ENCODE results near the gene RNF220. TPM values are rescaled to one million over a fixed set of nuclear protein-coding genes. Genes with fewer than 3 reads are reported as not detected.
"Not testable (repeated sequence)": the region's sequence is repeated elsewhere in the genome, so short reads cannot be mapped to it uniquely, and the experiment has no call there.

Gene RNF220
- total RNA-seq, 1 donor from 2014 or later: 72.5 TPM

- Histone ChIP-seq H3K27me3 (ENCODE audit: low read depth) (no peaks in the 10 kb centered on the region), H3K36me3 (no peaks in the 10 kb centered on the region), H3K9me3 (no peaks in the 10 kb centered on the region), H3K27ac (no peak overlapping the region), H3K4me1 (peaks cover 4% of the 10 kb centered on the region), H3K4me3 (no peak overlapping the region)
- no peak for TF ChIP-seq CTCF (IDR thresholded peaks at IDR 0.05)
- DNase-seq (no peak), ATAC-seq (peak; percentile 41 to 73)
- intact Hi-C loops (cut with DNase I): no loop called here
Observed at GRCh38 chr1:44696789-44697345, 291.8 kb downstream of the RNF220 start.

- intact Hi-C loops (cut with DNase I): no loop called here
- Histone ChIP-seq H3K9me3 (no peaks in the 10 kb centered on the region), H3K27me3 (ENCODE audit: low read depth) (no peaks in the 10 kb centered on the region), H3K4me3 (no peak overlapping the region), H3K36me3 (no peaks in the 10 kb centered on the region), H3K4me1 (peaks cover 4% of the 10 kb centered on the region), H3K27ac (no peak overlapping the region)
- ATAC-seq (no peak), DNase-seq (no peak)
- no peak for TF ChIP-seq CTCF (IDR thresholded peaks at IDR 0.05)
Observed at GRCh38 chr1:44698138-44698537, 293.1 kb downstream of the RNF220 start.

- H3K9me3 ChIP-seq; H3K4me1 ChIP-seq; H3K27ac ChIP-seq; H3K36me3 ChIP-seq; H3K4me3 ChIP-seq; ATAC-seq; intact Hi-C loops (cut with DNase I); H3K27me3 ChIP-seq (ENCODE audit: low read depth); DNase-seq: not testable (repeated sequence)
Observed at GRCh38 chr1:44699375-44699774, 294.3 kb downstream of the RNF220 start.

GRCh38 chr1:44700573-44700972 is 295.5 kb downstream of the RNF220 start:
- no peak overlapping the region for H3K4me3 ChIP-seq
- H3K27ac ChIP-seq: no peak overlapping the region
- no peaks in the 10 kb centered on the region for H3K27me3 ChIP-seq (ENCODE audit: low read depth)
- no peak for TF ChIP-seq CTCF (IDR thresholded peaks at IDR 0.05)
- no peaks in the 10 kb centered on the region for H3K9me3 ChIP-seq
- no peaks in the 10 kb centered on the region for H3K36me3 ChIP-seq
- ATAC-seq: no peak
- DNase-seq: no peak
- H3K4me1 ChIP-seq: peaks cover 4% of the 10 kb centered on the region
- intact Hi-C loops (cut with DNase I): no loop called here

- H3K36me3 ChIP-seq: no peaks in the 10 kb centered on the region
- DNase-seq: no peak
- peaks cover 4% of the 10 kb centered on the region for H3K4me1 ChIP-seq
- H3K9me3 ChIP-seq: no peaks in the 10 kb centered on the region
- H3K27ac ChIP-seq: no peak overlapping the region
- H3K4me3 ChIP-seq: no peak overlapping the region
- TF ChIP-seq CTCF (IDR thresholded peaks at IDR 0.05): no peak
- intact Hi-C loops (cut with DNase I): no loop called here
- H3K27me3 ChIP-seq (ENCODE audit: low read depth): no peaks in the 10 kb centered on the region
- no peak for ATAC-seq
Observed at GRCh38 chr1:44701141-44701573, 296.1 kb downstream of the RNF220 start.

Small RNA genes within 50 kb of the gene (microRNA-seq; reads per million reads assigned to microRNA genes)
- not detected for gene MIR5584 (ENCODE audit: borderline number of aligned reads)

Other genes starting within 250 kb of the RNF220 start
- gene DMAP1, start 191.8 kb upstream of the RNF220 start, total RNA-seq: 32.2 TPM
- gene ERI3, start 50.0 kb upstream of the RNF220 start, total RNA-seq: 36.3 TPM

Data from lower lobe of right lung (tissue), 2 donors.